ENCODE data around the gene RPL28.

RPL28 gene

DNA sequence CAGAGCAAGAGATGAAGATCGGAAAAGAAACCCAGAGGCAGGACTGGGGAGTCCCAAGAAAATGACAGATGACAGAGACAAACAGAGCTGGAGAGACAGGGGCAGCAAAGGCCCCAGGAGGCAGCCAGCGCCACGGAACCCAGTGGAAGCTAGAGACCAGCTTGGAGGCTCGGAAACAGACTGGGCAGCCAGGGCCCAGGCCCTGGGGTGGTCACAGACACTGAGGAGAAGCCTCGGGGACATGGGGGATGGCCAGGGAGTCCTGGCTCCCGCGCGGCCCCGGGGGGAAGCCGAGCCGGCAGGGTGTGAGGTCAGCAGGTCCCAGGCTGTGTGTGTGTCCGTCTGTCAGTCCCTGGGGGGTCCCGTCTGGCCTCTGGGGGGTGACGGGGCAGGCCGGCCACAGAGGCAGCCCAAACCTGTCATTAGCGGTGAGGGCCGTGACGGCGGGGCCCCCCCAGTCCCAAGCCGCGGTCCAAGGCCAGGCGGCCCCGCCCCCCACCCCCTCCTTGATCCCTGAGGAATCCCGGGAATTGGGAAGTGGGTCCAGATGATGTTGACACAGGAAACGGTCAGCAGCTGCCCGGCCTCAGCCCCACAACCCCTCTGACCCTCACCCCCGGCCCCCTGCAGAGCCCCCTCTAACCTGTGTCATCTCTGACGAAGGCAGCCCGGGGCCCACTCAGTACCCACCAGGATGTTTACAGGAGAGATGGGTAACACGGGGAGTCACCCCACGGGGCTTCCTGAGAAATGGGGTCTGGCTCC, 11.6 kb upstream of the RPL28 start:
- no peak for DNase-seq

GRCh38 chr19:55376241-55376933, 9.3 kb upstream of the RPL28 start, which contains the start of gene TMEM190:
Gene TMEM190, plus strand, starts transcription at chr19:55376826. Its CDS starts 28 bp downstream, at chr19:55376854.
- DNase-seq = no peak

DNA sequence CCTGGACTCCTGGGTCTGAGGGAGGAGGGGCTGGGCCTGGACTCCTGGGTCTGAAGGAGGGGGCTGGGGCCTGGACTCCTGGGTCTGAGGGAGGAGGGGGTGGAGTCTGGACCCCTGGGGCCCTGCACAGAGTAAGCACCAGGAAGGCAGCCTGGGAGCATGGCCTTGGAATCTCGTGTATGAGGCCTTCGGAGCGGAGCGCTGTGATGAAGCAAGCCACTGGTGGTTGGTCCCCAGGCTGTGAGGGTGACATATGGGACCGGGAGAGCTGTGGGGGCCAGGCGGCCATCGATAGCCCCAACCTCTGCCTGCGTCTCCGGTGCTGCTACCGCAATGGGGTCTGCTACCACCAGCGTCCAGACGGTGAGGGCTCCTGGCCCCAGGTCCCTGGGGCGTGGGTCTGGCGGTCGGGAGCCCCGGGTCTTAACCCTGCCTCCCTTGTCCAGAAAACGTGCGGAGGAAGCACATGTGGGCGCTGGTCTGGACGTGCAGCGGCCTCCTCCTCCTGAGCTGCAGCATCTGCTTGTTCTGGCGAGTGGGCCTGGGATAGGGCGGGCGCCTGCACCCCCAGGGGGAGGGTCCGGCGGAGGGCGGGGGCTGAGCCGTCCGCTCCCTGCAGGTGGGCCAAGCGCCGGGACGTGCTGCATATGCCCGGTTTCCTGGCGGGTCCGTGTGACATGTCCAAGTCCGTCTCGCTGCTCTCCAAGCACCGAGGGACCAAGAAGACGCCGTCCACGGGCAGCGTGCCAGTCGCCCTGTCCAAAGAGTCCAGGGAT, 8.2 kb upstream of the RPL28 start:
- no peak for DNase-seq

- DNase-seq = no peak
These were observed 6.6 kb upstream of the RPL28 start for GRCh38 chr19:55379174-55379573.

- DNase-seq = no peak
These were observed 3.7 kb upstream of the RPL28 start for GRCh38 chr19:55382013-55382412.

GRCh38 chr19:55382522-55383054, 3.1 kb upstream of the RPL28 start:
- DNase-seq = no peak

- peak; percentile 67 for DNase-seq
These were observed 2.2 kb upstream of the RPL28 start for GRCh38 chr19:55383279-55384130.

DNA sequence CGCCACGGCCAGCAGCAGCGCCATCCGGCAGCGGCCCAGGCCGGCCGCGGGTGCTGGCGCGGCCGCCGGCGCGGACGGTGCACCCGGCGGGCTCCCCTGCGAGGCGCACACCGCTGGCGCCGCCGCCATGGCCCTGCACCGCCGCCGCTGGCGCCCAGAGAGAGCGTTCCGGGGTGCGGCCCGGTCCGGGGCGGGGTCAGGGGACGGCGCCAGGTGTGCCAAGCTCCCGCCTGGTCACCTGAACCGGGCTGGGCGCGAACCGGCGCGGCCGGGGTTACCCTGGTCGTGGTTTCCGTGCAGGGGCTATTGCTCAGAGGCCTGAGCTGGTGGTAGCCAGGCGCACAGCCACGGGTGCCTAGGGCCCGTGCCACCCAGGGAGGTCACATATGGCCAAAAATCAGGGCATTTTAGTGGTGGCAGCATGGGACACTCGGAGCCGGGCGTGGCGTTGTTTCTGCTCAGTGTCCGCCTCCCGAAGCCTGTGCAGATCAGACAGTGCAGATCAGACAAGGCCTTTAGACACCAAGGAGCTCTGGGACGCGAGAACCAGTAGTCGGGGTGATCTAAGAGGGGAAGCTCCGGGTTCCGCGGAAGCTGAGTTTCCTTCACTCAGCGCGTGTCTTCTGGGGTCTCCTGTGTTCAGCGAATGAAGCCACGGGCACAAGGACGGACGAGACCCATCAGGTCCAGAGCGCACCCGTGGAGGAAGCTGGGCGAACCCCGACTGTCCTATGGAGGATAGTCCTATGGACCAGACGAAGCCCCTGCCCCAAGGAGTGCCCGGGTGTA, 1.4 kb upstream of the RPL28 start, which contains the start of gene TMEM238:
Gene TMEM238, minus strand, starts transcription at position 162 of the 789 bp plus-strand sequence. Its CDS starts 33 bp downstream, at position 129.
- DNase-seq = peak; percentile 31

GRCh38 chr19:55384920-55385723, 610 bp upstream of the RPL28 start:
- DNase-seq = peak; percentile 95

DNA sequence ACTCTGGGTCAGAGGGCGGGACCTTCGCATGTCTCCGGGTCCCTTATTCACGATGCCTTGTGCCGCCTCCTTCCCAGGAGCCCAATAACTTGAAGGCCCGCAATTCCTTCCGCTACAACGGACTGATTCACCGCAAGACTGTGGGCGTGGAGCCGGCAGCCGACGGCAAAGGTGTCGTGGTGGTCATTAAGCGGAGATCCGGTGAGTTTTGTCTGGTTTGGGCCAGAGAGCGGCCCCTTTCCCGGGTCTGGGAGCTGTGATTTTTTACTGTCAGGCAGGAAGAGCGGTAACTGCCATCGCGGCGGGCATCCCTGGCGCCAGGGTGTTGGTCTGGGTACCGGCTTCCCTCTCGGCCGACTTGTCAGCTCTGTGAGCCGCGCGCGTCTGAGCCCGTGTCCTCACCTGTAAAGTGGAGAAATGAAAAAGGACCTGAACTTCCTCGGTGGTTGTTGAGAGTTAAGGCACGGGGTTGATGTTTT, 800 bp downstream of the RPL28 start:
- DNase-seq = no peak

DNA sequence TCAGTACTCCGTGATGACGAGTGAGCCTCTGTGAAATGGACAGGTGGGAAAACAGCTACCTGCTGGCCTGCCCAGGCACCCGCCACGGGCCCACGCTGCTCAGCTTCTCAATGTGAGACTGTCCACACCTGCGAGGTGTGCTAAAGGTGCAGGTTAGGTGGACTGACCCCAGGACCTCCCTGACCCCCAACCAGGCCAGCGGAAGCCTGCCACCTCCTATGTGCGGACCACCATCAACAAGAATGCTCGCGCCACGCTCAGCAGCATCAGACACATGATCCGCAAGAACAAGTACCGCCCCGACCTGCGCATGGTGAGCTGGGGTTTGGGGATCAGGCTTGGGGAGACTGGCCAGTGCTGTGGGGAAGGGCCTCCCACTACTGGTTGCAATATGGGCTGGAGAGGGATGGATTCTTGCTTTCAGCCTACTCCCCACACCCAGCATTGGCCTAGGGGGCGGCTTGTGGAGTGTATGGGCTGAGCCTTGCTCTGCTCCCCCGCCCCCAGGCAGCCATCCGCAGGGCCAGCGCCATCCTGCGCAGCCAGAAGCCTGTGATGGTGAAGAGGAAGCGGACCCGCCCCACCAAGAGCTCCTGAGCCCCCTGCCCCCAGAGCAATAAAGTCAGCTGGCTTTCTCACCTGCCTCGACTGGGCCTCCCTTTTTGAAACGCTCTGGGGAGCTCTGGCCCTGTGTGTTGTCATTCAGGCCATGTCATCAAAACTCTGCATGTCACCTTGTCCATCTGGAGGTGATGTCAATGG, 2.2 kb downstream of the RPL28 start:
- DNase-seq = no peak

DNA sequence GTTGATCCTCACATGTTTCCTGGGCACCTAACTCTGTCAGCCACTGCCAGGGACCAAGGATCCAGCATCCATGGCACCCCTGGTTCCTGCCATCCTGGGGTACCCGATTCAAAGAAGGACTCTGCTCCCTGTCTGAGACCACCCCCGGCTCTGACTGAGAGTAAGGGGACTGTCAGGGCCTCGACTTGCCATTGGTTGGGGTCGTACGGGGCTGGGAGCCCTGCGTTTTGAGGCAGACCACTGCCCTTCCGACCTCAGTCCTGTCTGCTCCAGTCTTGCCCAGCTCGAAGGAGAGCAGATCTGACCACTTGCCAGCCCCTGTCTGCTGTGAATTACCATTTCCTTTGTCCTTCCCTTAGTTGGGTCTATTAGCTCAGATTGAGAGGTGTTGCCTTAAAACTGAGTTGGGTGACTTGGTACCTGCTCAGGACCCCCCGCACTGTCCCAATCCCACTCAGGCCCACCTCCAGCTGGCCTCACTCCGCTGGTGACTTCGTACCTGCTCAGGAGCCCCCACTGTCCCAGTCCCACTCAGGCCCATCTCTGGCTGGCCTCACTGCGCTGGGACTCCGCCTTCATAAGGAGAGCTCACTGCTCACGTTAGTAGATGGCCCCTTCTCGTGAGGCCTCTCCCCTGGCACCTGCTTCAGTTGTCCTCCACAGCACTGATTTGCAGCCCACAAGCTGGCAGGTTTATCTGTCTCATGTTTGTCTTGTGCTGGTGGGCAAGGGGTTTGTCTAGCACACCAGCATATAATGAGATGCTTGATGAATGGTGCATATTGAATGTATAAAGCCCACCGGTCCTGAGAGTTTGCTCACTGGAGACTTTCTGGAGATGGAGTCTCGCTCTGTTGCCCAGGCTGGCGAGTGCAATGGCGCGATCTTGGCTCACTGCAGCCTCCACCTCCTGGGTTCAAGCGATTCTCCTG, 3.9 kb downstream of the RPL28 start:
- no peak for DNase-seq

- DNase-seq = no peak
These were observed 4.7 kb downstream of the RPL28 start for GRCh38 chr19:55390461-55390880.

DNA sequence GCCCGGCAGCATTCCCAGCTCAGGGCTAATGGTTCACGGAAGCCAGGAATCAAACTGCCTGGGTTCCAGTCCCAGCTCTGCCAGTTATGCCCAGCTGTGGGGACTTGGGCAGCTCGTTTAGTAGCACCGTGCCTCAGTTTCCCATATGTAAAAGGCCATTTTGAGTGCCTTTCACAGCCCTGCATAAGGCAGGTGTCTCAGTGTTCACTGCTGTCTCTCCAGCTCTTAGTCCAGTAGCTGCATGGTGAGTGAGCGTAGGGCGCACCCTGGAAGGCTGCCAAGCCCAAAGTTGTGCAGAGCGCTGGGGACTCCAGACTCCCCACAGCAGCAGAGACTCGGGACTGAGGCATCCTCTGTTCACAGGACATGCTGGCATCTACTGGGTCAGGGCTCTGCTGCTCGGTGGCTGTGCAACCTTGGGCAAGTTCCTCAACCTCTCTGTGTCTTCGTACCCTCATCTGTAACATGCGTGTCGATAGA, 5.5 kb downstream of the RPL28 start:
- DNase-seq = no peak

GRCh38 chr19:55391702-55392615, 6.2 kb downstream of the RPL28 start:
- no peak for DNase-seq

DNA sequence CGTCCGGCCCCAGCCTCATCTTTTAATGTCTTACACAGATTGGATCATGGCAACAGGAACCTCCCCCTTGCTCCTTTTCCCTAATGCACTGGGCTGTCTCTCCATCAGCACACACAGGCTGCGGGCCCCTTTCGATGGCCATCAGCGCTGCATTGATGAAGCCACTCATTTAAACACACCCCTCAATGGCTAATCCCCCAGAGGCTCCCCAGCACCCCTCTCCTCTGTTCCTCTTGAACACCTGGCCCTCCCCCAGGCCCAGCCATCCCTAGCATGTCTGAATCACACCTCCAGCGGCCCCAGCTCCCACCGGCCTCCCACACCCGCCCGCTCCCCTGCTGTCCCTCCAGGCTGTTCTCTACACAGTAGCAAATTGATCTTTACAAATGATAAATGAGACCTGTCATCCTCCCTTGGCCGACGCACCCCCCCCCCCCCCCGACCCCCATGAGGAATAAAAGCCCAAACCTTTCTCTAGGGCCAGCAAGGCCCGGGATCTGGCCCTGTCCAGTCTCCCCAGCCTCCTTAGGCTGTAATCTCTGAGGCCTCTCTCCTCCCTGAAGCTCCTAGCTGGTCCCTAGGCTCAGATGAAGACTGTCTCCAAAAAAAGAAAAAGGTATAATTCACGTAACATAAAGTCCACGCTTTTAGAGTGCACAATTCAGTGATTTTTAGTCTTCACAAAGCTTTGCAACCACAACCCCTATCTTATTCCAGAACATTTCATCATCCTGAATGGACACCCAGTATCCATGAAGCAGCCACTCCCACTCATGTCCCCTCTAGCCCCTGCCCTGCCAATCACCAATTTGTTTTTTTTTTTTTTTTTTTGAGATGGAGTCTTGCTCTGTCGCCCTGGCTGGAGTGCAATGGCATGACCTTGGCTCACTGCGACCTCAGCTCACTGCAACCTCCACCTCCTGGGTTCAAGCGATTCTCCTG, 7.4 kb downstream of the RPL28 start:
- no peak for DNase-seq

All from stimulated activated CD4-positive, alpha-beta T cell treated with anti-CD3 and anti-CD28 coated beads, Interleukin-1b, Interleukin-23, amount 100 ng/mL, for 48 hours (primary cell).